GM19023 (cell line): ENCODE data around the gene LPIN1.

Source experiments
- ATAC-seq: cut with Tn5 transposase; IDR thresholded peaks from one replicate; pipeline ENCODE4 v1.9.1; 2021; ENCODE audit warnings: mild to moderate bottlenecking, moderate library complexity; ENCODE audit not compliant: unreplicated experiment

Gene LPIN1

DNA sequence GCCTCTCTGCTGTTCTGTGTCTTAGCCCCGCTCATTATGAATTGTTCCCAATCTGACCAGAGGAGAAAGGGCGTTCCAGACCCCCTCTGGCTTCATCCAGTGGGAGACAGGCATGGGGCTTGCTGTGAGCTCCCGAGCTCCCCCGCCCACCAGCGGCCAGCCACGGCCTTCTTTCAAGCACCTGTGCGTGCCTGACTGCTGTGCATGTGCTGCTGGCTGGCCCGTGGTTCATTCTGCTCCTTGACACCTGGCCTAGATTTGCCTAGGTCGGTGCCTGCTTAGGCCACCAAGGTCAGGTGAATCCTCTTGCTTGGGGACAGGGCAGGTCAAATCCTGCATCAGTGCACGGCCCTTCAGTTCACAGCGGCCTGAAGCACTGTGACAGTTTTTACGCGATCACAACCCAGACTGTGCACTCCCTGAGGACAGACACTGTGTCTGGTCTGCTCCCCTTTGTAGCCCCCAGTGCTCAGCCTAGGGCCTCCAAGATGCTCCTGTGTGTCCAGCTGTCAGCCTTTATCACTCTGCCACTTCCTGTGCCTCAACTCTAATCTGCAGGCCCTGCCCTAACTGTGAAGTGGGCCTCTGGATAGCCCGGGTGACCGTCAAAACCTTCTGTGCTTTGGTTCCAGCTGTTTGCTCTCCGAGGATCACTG, 3.6 kb upstream of the LPIN1 start:
- no peak for ATAC-seq

DNA sequence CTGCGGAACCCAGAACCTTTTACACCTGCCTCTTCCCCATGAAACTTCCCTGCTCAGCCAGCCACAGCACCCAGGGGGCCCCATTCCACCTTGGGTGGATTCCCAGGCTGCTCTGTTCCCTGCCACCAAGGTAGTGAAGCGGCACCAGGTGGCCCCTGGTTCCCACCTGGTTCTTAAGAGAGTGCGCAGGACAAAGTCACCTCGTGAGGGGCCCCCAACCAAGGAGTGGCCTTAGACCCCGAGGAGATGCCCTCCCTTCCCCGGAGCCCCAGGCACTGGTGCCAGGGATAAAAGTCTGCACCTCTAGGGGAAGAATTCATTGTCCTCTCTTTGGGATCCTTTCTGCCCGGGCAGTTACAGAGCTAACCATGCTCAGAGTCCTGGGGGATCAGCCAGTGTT, 3.1 kb upstream of the LPIN1 start:
- no peak for ATAC-seq

DNA sequence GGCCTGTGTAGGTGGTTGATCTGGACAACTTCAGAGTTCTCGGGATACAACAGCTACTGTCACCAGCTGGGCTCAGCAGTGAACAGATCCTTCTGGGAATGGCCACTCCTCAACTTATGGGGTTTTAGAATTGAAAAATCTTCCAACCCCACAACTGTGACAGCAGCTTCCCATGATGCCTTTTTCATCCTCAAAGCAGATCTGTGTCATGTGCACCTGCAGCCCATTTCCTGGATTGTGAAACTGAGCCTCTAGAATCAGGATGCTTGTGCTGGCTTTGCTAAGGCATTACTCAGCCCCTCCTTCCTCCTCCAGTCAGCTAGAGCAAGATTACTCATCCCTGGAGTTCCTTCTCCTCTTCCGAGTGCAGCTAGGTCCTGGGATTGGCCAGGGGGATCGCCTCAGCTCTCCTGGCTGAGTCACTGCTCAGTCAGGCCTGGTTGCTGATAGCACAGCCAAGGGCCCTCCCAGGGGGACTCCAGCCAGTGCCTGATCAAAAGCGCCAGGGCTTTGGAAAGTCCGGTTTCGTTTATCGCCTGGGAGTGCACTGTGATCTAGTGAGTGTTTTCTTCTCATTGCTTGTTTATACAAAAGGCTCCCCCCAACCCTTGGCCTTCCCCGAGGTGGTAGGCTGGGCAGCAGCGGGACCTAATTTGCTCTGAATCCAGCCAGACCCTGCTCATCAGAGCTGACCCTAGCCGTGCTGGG, 2.4 kb upstream of the LPIN1 start:
- peak; percentile 46 for ATAC-seq

DNA sequence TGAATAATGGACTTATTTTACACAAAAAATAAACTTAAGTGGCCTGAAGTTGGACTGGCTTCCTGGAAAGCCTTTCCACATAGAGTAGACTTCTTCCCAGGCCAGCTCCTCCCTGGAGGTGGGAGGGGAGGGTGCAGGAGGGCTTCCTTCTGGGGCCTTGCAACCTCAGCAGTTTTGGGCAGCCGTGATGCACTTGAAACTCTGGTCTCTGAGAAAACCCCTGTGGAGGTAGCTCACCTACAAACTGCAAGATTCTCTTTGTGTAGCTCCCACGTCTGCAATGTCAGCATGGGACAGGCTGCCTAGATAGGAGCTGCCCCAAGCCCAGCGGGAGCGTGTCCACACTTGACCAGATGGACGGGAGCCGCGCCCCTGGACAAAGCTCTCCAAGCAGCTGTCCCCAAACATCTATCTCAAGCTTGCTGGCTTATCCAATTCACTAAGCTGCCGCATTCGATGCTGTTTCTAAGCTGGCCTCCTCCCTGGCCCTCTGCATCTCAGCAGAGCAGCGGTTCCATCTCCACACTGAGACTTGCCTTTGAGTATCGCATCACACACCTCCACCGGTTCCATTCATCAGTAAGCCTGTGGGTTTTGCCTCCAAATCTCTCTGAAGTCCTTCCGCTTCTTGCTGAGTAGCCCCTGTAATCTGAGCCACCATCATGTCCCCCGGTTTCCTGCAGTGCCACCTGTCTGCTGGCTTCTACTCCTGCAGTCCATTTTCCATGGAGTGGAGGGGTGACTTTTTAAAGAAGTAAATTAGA, 1.6 kb upstream of the LPIN1 start:
- ATAC-seq, result no peak

DNA sequence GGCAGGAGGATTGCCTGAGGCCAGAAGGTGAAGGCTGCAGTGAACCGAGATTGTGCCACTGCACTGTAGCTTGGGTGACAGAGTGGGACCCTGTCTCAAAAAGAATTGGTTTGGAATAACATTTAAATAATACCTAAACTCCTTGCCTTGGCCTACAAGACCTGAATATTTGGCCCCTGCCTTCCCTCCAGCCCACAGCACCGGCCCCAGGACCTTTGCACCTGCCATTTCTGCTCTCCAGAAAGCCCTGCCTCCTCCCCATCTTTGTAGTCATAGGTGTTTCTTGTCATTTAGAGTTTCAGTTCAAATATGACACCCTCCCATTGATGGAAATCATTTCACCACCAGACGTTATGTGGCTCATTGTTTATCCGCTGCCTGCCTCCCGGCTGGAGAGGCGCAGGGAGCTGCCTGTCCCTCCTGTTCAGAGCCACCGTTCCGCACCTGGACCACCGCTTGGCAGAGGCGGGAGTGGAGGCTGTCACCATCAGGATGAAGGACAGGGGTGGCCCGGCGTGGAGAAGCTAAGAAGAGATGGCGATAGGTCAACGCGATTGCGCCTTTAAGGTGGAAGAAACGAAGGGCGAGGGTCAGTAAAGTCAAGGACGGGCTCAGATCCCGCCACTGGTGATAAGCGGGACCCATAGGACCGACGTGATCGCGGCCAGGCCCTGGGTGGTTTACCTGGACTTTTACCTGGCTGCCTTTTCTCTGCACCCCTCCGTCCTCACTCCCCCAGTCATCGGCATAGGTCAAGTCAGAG, 638 bp upstream of the LPIN1 start:
- no peak for ATAC-seq

DNA sequence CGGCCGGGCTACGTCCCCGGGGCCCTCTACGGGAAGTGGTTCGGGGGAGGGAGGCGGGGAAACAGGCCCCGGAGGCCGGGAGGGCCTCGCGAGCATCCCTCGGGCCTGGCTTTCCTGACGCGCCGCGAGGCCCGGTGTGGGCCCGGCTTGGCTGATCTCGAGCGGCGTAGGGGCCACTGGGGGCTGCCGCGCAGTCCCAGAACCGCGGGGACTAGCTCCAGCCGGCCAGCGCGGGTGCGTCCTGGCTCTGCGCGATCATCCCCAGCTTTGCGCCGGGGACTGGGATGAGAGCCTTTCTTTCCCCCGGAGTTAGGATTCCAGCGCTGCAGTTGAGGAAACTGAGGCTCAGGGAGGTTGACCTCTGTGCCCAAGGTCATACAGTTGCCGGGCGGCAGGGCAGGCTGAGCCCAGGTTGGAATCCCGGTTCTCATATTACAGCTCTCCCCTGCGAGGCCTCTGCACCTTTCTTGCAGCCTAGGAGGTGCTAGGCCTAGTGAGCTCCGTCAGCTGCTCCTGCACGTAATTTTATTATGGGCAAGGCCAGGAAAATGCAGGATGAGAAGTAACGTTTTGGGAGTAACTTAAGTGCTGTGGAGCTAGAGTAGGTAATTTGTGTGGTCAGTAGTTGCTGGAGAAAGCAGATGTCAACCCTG, 501 bp downstream of the LPIN1 start:
- no peak for ATAC-seq

DNA sequence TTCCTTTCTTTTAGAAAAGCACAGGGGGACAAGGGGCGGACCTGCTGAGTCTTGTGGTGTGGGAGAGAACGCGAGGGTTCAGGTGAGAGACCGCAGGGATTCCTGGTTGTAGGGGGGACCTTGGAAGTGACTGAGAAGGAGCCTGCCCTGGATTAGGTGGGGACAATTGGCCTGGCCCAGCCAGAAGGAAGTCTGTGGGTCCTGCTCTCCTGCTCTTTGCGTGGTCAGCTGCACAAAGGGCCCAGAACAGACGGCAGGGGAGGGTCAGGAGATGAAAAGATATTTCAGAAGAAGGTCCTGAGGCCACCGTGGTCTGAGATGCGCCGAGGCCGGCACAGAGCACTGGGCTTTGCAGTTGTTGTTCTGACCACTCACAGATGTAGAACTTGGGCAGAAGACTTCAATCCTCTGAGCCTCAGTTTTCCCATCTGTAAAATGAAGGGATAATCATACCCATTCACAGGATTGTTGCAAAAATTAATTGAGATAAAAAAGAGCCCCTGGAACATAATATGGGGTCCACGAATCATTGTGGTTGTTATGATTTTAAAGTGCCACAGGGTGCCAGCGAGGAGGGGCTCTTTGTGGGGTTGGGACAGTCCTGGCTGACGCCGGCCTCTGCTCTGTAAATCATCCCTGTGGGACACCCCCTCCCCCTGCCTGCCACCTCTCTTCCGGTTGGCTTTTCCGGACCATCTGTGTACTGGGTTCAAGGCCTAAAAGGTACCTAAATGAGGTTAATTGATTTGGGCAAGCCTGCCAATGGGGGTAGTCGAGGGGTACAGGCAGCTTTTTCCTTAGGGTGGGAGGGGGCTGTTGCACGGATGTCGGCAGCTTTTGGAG, 1.8 kb downstream of the LPIN1 start:
- ATAC-seq, result no peak

DNA sequence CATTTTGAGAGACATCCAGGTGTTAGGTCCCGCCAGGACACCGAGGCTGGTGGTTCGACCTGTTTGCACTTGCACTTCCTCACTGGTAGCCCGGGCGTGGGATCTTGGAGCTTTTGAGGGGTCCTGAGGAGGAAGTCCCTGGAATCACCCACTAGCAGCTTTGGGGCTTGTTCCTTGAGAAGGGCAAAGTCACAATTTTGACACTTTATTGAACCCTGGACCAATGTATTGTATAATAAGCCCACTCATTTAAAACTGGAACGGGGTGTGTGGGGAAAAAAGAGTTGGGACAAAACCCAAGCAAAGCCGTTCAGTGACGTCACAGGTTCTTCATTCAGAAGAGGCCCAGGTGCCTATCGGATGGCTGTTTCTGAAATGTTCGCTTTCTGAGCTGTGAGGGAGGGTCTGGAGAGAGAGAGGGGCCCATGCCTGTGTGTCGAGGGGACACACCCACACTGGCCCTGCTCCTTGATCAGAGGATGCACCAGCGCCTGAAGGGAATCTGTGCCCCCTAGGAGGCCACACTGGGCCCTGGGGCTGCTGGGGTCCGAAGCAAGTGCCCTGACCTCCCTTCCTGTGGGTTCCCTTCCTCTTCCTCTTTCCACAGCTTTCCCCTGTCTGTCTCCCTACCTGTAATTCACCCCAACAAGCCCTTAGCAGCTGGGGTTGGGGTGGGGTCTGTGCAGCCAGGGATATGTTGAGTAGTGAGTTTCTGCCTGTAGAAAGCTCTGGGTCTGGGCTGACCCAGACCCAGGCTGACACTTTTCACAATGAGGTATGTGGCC, 2.6 kb downstream of the LPIN1 start:
- no peak for ATAC-seq

DNA sequence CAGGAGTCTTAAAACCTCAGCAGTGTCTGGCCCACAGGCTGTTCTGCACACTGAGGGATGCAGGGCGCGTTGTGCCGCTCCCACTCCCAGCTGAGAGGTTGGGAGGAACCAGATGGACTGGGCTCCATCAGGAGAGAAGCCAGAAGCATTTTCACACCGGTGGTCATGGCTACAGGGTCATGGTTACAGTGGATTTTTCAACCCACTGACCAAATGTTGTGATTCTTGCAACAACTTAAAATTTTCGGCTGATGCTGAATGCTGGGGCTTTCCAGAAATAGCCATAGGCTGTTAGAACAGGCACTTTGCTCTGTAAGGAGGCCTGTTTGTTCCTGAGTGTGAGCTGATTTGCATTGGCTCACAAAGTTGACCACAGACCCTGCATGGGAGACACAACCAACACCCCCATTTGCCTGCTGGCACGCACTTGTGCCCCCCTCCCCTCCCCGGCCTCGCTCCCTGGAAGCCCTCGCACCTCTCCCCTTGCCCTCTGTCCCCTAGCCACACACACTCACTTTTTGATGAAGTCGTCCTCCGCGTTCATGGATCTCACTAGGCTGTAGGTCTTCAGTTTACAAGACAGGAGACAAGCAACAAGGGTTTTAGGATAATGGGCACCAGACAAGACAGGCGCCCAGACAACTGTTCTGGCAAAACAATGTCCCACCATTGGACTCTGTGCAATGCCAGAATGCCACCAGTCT, 3.4 kb downstream of the LPIN1 start:
- ATAC-seq, result peak; percentile 15

DNA sequence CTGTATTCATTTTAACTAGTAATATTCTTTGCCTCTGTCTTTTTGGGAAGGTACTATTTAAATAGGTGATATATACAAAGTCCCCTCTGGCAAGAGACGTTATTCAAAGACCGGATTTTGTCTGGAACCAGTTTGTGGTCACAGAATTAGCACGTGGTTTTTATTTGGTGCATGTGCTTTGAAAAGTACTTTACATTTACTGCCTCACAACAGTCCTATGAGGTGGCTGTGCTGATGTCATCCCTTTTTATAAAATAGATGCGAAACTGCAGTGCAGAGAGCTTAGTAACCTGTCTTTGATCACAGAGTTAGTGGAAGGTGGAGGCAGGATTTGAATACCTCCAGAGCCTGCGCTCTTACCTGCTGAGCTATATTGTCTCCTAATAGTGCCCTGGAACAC, 4.0 kb downstream of the LPIN1 start:
- peak; percentile 21 for ATAC-seq

DNA sequence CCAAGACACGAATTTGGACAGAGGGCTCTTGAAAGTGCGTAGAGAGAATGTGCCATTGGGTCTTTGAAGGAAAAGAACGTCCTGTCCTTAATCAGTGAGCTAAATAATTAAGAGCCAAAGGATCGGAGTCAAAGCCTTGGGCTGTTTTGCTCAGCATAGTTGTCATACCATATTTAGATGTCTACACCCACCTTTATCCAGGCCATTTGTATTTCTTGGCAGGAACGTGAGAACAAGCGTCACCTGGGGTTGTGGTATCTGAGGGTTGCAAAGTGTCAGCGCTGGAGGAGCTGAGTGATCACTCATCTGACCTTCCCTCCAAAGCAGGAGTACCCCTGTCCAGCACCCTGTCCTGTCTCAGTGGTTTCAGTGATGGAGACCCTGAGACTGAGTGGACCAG, 4.5 kb downstream of the LPIN1 start:
- no peak for ATAC-seq

DNA sequence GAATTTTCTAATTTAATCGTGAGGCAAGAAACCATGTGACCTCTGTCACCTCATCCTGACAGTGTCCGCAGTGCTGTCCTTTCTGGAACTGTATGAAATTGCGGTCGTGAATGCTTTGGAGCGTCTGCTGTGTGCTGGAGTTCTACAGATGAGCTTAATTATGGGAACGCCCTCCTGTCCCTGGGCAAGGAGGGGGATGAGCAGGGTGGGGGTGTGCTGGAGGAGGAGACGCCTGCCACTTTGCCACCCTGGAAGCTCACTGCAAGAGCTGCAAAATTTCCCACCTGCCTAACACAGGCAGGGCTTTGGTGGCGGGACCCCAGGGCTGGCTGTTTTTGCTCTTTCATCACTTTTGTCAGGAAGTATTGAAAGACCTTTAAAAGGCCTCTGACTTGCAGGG, 6.5 kb downstream of the LPIN1 start:
- ATAC-seq, result no peak

DNA sequence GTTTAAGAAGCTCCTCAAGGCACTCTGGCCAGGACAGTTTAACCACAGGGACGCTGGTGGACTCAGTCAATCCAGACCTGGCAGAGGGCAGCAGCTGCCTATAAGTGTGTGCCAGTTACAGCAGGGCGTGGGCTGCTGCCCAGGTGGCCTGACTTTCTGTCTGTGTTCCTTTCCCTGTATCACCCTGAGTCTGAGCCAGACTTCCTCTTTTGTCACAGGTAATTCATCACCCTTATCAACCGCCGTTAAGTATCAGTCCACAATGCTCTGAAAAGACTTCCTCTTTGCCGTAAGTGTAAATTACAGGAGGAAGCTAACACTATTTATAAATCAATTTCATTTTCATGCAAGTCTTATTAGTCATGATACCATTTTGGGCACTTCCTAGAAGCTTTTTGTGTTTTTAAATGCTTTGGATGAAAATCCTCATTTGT, 7.0 kb downstream of the LPIN1 start:
- peak; percentile 71 for ATAC-seq

DNA sequence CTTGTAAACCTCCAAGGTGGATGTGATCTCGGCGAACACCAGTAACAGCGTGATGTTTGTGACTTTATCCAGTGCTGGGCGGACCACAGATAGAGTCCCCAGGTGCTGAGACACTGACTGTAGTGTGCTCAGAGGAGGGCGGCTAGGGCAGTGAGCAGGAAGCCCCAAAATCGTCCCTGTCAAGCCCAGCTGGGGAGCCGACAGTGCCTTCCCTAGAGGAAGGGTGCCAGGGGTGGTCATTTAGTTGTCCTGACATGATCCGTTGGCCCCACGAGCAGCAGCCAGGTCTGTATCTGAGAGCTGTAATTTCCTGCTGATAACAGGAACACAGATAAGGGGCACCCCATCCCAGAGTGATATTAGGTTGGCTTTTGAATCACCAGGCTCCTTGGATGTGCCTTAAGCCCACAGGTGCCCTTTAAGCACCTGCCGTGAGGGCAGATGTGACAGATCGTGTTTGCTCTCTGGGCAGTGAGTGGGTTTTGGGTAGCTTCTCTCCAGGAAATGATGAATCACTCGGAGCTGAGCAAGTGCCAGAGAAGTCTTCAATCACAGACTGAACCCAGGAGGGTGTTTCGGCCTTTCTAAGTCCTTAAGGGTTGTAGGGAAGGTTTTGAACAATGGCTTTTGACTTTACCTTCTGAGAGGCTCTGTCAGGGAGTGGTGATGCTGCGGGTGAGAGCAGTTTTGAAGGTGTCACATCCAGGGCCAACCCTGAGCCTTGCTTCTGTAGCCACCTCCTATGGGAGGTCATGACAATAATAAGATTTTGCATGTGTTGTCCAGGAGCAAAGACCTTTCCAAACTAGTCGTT, 7.7 kb downstream of the LPIN1 start:
- peak; percentile 33 for ATAC-seq

DNA sequence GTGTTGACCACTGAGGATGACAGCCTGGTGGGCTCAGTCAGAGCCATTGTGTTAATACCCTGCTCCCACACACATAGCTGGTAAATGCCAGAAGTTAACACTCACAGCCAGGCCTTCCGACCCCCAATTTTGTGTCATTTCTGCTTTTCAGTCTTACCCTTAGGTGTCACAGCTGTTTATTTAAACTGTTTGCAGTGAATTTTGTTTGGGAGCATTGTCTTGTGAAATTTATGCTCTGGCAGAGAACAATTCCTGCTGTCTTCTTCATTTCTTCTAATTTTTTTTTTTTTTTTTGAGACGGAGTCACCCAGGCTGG, 8.2 kb downstream of the LPIN1 start:
- ATAC-seq, result no peak

DNA sequence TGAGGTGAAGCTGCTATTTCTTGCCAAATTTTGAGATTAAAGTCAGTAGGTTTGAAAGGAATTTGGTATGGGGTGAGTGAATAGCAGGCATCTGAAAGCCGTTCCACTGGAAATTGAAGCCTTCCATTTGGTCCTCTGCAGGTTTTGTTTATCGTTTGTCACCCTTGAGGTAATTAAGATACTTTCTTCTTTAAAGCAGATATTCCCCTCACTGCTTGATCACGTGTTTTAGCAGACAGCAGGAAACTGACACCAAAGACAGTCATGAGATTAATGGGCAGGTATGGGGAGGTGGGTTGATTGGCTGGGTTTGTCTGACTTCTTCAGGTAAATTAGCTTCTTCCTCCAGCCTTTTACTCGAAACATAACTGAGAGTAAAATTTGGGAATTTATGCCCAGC, 10.7 kb downstream of the LPIN1 start:
- ATAC-seq, result no peak

DNA sequence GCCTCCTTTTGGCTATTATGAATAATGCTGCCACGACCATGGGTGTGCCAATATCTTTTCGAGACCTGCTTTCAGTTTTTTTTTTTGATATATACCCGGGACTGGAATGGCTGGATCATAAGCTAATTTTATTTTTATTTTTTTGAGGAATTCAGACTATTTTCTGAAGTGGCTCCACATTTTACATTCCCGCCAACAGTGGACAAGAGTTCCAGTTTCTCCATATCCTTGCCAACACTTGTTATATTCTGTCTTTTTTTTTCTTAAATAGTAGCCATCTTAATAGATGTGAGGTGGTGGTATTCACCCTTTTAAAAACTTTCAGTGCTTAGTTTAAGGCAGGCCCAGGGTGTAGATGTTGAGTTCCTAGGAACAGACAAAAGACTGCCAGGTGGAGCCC, 11.8 kb downstream of the LPIN1 start:
- no peak for ATAC-seq

DNA sequence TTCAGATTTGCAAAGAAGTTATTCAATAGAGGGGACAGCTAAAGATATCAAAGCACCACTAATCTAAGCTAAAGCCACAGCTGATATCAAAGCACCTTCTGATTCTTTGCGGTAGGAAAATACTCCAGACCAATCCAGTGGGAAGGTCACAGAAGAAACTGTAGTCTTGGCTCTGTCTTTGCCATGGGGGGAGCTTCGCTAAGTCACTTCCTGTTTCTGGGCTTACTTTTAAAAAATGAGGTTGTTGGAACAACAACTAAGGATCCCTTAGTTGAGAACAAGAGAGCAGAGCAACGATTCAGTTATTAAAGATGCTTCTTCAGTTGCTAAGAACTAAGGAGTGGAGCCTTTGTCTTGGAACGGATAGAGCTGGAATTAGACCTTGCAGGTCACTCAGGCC, 12.2 kb downstream of the LPIN1 start:
- ATAC-seq, result no peak
